Suppressor macrophage (primary cell): ENCODE results near the gene ZFP90.
"Not testable (repeated sequence)": the region's sequence is repeated elsewhere in the genome, so short reads cannot be mapped to it uniquely, and the experiment has no call there.

ENCODE experiments used
- DNase-seq, 4 experiments: peaks; one replicate each; pipeline ENCODE4 v3.0.0-alpha.2; 2020 to 2022

ZFP90 gene

GRCh38 chr16:68519225-68519745 is 19.8 kb upstream of the ZFP90 start:
- peak in 3 of 4 experiments; percentile 26 to 44 (median 33) for DNase-seq

DNA sequence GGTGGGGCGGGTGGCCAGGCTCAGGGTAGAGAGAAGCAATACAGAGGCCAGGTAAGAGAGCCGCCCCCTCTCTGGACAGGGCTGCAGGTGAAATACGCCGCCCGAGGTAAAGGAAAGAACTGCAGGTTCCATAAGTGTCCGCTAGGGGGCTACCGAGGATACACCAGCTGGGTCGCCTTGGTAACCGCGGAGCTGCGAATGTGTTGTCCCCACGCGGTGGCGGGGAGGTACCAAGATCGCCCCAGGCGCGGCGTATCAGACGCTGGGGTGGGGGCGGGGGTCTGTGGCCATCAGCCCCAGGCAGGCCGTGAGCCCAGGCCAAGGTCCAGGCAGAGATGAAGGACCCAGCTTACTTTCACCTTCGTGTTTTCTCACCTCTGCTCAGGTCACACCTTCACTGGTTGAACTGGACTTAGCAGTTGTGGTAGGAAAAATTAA is 18.4 kb upstream of the ZFP90 start:
- peak; percentile 87 to 95 (median 92) for DNase-seq

GRCh38 chr16:68524069-68524820 is 14.8 kb upstream of the ZFP90 start:
- DNase-seq, result no peak

- peak in 1 of 4 experiments; percentile 22 for DNase-seq
Observed at GRCh38 chr16:68526143-68526781, 12.8 kb upstream of the ZFP90 start.

- no peak for DNase-seq
Observed at GRCh38 chr16:68526782-68527145, 12.3 kb upstream of the ZFP90 start.

DNA sequence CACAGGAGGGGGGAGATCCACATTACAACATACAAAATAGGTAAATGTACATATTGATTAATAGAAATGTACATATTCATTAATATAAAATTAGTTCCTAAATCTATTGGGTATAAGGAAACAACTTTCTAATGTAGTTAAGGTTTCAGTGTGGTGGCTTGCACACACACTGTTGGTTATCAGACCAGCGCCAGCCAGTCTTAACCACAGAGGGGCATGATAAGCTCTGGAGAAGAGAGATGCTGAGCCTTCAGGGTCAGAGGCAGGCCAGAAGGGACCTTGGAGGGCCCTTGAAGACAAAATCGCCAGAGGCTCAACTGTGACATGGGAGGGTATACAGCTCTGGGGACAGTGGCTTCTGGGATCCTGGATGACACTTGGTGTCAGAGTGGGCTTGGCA is 10.9 kb upstream of the ZFP90 start:
- no peak for DNase-seq

DNA sequence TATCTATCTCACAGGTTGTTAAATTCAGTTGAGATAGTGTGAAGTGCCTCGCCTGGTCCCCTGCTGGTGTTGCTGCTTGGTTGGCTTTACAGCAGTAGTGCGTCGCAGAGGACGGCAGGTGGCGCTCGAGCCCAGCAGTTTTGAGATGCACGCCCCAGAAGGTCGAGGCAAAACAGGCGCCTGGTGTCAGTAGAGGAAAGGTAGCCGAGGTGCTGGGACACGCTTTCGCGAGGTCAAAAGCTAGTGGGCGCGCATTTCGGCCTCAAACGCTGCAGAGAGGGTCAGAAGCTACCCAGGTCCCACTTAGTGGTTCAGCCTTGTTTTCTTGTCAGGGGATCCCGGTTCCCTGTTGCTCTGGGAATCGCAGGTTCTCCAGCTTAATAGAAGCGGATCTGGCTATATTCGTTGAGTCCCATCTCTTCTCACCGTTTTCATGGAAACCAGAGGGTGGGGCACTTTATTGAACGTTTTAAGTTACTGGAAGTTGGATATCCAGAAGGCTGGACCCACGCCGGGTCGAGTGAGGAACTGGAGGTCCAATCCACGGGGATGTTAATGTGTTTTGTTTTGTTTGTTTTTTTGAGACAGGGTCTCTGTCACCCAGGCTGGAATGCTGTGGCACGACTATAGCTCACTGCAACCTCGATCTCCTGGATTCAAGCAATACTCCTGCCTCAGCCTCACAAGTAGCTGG is 10.3 kb upstream of the ZFP90 start:
- DNase-seq, result peak; percentile 86 to 91 (median 89)

DNA sequence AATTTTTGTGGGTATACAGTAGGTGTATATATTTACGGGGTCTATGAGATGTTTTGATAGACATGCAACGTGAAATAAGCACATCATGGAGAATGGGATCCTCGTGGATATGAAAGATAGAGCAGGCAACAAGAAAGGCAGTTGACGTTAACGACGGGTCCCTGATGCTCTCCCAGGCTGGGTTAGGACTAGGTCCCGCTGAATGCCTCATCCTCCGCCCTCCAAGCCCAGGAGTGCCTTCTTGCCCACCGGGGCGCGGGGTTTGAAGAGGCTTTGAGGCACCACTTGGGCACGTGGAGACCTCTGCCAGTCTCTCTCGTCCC is 9.5 kb upstream of the ZFP90 start:
- no peak for DNase-seq

GRCh38 chr16:68529931-68530701 is 9.0 kb upstream of the ZFP90 start:
- peak; percentile 84 to 92 (median 87) for DNase-seq

DNA sequence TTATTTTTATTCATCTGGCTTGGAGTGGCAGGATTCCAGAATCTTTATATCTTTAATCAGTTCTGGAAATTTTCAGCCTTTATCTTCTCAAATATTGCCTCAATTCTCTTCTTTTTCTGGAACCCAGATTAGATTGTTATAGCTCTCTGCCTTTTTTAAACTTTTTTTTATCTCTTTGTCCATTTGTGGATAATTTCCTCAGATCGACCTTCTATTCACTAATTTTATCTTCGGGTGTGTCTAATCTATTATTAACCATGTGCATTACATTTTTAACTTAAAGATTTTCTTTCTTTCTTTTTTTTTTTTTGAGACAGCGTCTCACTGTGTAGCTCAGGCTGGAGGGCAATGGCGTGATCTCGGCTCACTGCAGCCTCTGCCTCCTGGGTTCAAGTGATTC is 5.2 kb upstream of the ZFP90 start:
- no peak for DNase-seq

DNA sequence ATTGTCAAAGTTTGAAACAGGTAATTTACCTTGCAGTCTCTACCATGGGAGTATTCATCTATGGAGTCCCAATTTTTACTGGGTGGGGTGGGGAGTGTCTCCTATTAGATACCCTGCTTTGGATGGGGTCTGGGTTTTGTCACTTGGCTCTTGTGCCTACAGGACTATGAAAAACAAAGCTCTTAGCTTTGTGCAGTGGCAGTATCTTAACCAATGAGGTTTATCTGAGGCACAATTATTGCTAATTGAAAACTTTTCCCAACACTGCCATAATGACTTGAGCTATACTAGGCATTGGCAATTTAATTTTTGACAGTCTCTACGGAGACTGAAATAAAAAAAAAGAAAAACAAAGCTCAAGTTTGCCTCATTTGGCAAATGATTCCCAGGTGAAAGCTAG is 3.8 kb upstream of the ZFP90 start:
- no peak for DNase-seq

DNA sequence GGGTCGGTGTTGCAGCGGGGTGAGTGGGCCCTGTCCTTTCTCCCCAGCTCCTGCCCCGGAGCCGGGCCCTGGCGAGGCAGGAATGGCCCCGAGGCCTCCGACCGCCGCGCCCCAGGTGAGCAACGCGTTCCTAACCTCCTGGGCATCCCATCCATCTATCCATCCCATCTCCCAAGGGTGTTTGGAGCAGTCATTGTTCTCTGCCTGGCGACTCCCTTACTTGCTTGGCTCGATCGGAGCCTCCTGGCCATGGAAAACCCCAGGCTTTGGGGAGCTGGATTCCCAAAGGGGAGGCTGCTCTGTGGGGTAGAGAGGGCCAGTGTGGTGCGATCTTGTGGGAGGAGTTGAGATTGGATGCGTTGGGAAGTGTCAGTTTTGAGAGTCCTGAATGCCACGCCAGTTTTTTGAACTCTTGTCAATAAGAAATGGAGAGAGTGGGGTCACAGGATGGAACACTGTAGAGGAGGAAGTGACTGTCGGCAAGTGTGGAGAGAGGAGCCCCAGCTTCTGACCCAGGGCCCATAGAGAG is 684 bp downstream of the ZFP90 start:
- DNase-seq, result peak in 3 of 4 experiments; percentile 13 to 31 (median 24)

DNA sequence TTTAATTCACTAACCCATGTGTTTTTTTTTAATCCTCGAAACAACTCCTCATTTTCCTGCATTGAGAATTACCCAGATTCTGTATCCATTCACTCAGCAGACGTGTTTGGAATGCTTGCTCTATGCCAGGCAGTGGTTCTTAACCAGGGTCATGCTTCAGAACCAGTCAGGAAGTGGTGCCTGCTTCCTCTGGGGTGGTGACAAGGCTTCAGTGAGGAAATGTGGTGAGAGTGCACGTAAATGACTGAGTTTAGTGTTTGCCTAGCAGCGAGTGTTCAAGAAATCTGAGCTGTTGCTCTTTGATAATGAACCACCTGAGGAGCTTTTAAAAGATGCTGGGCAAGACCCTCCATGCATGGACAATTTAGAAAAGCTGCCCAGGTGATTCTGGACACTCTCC is 9.9 kb downstream of the ZFP90 start:
- no peak for DNase-seq

DNA sequence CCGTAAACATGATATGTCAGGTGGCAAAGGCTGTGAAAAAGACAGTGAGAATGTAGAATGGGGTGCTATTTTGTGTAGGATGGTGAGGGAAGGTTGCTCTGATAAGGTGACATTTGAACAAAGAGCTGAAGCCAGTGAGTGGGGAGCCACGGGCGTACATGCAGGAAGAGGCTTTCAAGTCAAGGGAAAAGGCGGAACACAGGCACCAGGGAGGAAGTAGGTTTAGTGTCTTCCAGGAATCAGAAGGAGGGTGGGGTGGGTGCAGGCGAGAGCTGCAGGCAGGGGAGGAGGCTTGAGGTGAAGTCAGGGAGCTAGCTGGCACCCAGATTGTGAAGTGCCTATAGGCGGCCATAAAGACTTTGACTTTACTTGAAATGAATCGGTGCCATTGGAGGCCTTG is 14.1 kb downstream of the ZFP90 start:
- DNase-seq, result no peak

- DNase-seq, result not testable (repeated sequence)
Observed at GRCh38 chr16:68560341-68560740, 21.2 kb downstream of the ZFP90 start.

- peak in 1 of 4 experiments; percentile 23 for DNase-seq
Observed at GRCh38 chr16:68563631-68564381, 24.7 kb downstream of the ZFP90 start.

GRCh38 chr16:68564382-68564985 is 25.4 kb downstream of the ZFP90 start:
- DNase-seq, result peak in 2 of 4 experiments; percentile 5 to 16

DNA sequence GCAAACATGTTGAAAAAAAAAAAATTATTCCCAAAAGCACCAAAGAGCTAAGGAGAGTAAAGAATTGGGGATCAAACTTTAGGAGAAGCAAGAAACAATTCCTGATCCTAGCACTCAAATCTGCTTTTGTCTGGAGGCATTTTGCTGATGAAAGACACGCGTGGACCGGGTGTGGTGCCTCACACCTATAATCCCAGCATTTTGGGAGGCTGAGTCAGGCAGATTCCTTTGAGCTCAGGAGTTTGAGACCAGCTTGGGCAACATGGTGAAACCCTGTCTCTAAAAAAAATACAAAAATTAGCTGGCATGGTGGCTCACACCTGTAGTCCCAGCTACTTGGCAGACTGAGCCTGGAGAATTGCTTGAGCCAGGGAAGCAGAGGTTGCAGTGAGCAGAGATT is 35.4 kb downstream of the ZFP90 start:
- DNase-seq, result no peak

- no peak for DNase-seq
Observed at GRCh38 chr16:68575082-68575481, 36.0 kb downstream of the ZFP90 start.

GRCh38 chr16:68577352-68577853 is 38.3 kb downstream of the ZFP90 start:
- no peak for DNase-seq
